ENCODE measurements around the gene CCDC192.
"Not testable (repeated sequence)": the region's sequence is repeated elsewhere in the genome, so short reads cannot be mapped to it uniquely, and the experiment has no call there.

Gene CCDC192

GRCh38 chr5:127697894-127698600 lies 5.1 kb upstream of the CCDC192 start:
- in situ Hi-C loops (cut with MboI; ENCODE audit: low sequenced_read_pairs), result no loop called here

- in situ Hi-C loops (cut with MboI; ENCODE audit: low sequenced_read_pairs), result no loop called here
Observed at GRCh38 chr5:127699416-127699815, 3.8 kb upstream of the CCDC192 start.

- in situ Hi-C loops (cut with MboI; ENCODE audit: low sequenced_read_pairs), result no loop called here
Observed at GRCh38 chr5:127700237-127700766, 2.9 kb upstream of the CCDC192 start.

- in situ Hi-C loops (cut with MboI; ENCODE audit: low sequenced_read_pairs), result no loop called here
Observed at GRCh38 chr5:127702434-127702833, 757 bp upstream of the CCDC192 start.

GRCh38 chr5:127705120-127705892 lies 2.1 kb downstream of the CCDC192 start:
- in situ Hi-C loops (cut with MboI; ENCODE audit: low sequenced_read_pairs), result no loop called here

- in situ Hi-C loops (cut with MboI; ENCODE audit: low sequenced_read_pairs), result no loop called here
Observed at GRCh38 chr5:127706691-127707090, 3.5 kb downstream of the CCDC192 start.

GRCh38 chr5:127707209-127707608 lies 4.0 kb downstream of the CCDC192 start:
- in situ Hi-C loops (cut with MboI; ENCODE audit: low sequenced_read_pairs), result no loop called here

- in situ Hi-C loops (cut with MboI; ENCODE audit: low sequenced_read_pairs), result not testable (repeated sequence)
Observed at GRCh38 chr5:127713083-127713482, 9.9 kb downstream of the CCDC192 start.

GRCh38 chr5:127718181-127718580 lies 15.0 kb downstream of the CCDC192 start:
- in situ Hi-C loops (cut with MboI; ENCODE audit: low sequenced_read_pairs), result no loop called here

GRCh38 chr5:127723571-127723970 lies 20.4 kb downstream of the CCDC192 start:
- in situ Hi-C loops (cut with MboI; ENCODE audit: low sequenced_read_pairs), result no loop called here

GRCh38 chr5:127725673-127726072 lies 22.5 kb downstream of the CCDC192 start:
- in situ Hi-C loops (cut with MboI; ENCODE audit: low sequenced_read_pairs), result no loop called here

- in situ Hi-C loops (cut with MboI; ENCODE audit: low sequenced_read_pairs), result no loop called here
Observed at GRCh38 chr5:127732963-127733362, 29.8 kb downstream of the CCDC192 start.

- in situ Hi-C loops (cut with MboI; ENCODE audit: low sequenced_read_pairs), result not testable (repeated sequence)
Observed at GRCh38 chr5:127739348-127739747, 36.2 kb downstream of the CCDC192 start.

GRCh38 chr5:127739807-127740384 lies 36.7 kb downstream of the CCDC192 start:
- in situ Hi-C loops (cut with MboI; ENCODE audit: low sequenced_read_pairs), result no loop called here

GRCh38 chr5:127741412-127741811 lies 38.2 kb downstream of the CCDC192 start:
- in situ Hi-C loops (cut with MboI; ENCODE audit: low sequenced_read_pairs), result no loop called here

- in situ Hi-C loops (cut with MboI; ENCODE audit: low sequenced_read_pairs), result no loop called here
Observed at GRCh38 chr5:127744241-127744640, 41.0 kb downstream of the CCDC192 start.

GRCh38 chr5:127746756-127747155 lies 43.6 kb downstream of the CCDC192 start:
- in situ Hi-C loops (cut with MboI; ENCODE audit: low sequenced_read_pairs), result no loop called here

- in situ Hi-C loops (cut with MboI; ENCODE audit: low sequenced_read_pairs), result not testable (repeated sequence)
Observed at GRCh38 chr5:127752503-127753265, 49.5 kb downstream of the CCDC192 start.

- in situ Hi-C loops (cut with MboI; ENCODE audit: low sequenced_read_pairs), result no loop called here
Observed at GRCh38 chr5:127754259-127754658, 51.1 kb downstream of the CCDC192 start.

GRCh38 chr5:127754706-127755105 lies 51.5 kb downstream of the CCDC192 start:
- in situ Hi-C loops (cut with MboI; ENCODE audit: low sequenced_read_pairs), result no loop called here

- in situ Hi-C loops (cut with MboI; ENCODE audit: low sequenced_read_pairs), result no loop called here
Observed at GRCh38 chr5:127757576-127757975, 54.4 kb downstream of the CCDC192 start.

All from HL-60/S4 (cell line).